ENCODE data around the gene LBHD1.
"Not testable (repeated sequence)": the region's sequence is repeated elsewhere in the genome, so short reads cannot be mapped to it uniquely, and the experiment has no call there.

The LBHD1 gene

DNA sequence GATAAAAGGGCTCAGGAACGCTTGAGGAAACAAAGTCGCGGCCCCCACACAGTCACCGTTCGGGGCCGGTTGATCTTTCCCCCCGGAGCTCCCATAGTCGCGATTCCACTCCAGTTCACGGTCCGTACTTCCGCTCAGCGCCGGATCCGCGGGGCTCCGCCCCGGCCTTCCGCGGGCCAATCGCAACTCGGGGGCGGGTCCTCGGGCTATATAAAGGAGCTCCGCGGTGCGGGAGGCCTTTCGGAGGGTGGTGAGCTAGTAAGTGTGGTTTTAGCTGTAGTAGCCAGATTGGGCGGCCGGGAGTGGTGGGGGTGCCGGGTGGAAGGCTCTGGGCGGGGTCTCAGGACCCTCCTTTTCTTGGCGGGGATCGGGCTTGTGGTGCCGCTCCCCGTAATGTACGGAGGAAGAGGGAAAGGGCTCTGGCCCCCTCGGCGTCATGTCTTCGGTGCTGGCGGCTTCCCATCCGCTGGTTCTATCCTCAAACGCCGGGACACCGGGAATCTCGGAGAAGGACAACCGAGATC is 6.9 kb downstream of the LBHD1 start, which contains the start of the genes C11orf98 and CSKMT:
Gene C11orf98, minus strand, starts transcription at position 136 of the 524 bp plus-strand sequence. Its CDS starts 41 bp downstream, at position 95.
Gene CSKMT, plus strand, starts transcription at position 238 of the 524 bp plus-strand sequence. CDS start 568 bp downstream, outside the sequence.
- peak; percentile 75 for DNase-seq (ENCODE audit: low read depth, low spot score)

DNA sequence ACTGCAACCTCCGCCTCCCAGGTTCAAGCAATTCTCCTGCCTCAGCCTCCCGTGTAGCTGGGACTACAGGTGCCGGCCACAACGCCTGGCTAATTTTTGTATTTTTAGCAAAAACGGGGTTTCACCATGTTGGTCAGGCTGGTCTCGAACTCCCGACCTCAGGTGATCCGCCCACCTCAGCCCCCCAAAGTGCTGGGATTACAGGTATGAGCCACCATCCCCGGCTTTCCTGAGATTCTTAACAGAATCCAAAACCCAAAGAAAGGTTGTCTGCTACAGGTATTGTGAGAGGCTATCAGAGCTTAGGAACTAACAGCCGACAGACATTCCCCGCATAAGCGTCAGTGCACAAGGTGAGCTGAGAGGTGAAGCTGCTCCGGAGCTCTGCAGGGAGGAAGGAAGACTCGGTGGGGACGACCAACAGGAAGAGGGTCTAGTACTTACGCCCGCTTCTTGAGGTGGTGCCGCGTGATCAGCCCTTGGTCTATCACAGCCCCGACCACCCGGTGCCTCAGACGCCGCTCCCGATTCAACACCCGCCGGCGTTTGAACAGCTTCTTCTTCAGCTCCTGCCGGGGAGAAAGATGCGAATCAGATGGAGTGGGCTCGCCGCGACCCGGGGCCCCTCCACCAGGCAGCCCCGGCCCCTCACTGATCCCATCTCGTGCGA is 7.5 kb downstream of the LBHD1 start:
- DNase-seq (ENCODE audit: low read depth, low spot score): no peak

DNA sequence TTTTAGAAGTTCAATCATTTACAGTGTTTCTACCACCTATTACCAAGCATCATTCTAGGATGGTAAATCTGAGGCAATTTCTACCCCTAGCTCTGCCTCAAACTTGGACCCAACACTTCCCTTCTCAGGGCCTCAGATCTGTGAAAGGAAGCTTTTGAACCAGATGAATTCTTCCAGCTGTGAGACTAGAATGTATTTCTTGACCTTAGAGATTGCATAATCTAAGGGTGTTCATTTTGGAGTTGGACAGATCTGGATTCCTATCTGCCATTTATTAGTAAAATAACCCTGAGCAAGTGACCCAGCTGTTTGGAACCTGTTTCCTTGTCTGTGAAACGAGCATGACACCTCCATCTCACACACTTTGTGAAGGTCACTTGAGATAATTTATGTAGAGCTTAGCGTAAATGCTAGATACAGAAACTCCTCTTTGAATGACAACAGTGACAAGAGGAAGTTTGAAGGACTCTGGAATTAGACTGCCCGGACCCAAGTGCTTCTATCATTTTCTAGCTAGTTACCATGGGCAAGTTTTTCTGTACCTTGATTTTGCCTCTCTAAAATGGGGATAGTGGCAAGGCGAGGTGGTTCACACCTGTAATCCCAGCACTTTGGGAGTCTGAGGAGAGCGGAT is 15.2 kb downstream of the LBHD1 start:
- DNase-seq (ENCODE audit: low read depth, low spot score): no peak

DNA sequence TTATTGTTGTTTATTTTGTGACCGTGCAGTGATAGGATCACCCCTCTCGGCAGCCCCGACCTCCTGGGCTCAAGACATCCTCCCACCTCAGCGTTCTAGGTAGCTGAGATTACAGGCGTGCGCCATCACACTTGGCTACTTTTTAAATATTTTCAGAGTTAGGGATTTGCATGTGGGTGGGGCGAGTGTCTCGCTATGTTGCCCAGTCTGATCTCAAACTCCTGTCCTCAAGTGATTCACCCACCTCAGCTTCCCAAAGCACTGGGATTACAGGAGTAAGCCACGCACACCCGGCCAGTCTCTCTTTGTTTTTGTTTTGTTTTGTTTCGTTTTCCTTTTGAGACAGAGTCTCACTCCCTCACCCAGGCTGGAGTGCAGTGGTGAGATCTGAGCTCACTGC is 17.8 kb downstream of the LBHD1 start:
- no peak for DNase-seq (ENCODE audit: low read depth, low spot score)

DNA sequence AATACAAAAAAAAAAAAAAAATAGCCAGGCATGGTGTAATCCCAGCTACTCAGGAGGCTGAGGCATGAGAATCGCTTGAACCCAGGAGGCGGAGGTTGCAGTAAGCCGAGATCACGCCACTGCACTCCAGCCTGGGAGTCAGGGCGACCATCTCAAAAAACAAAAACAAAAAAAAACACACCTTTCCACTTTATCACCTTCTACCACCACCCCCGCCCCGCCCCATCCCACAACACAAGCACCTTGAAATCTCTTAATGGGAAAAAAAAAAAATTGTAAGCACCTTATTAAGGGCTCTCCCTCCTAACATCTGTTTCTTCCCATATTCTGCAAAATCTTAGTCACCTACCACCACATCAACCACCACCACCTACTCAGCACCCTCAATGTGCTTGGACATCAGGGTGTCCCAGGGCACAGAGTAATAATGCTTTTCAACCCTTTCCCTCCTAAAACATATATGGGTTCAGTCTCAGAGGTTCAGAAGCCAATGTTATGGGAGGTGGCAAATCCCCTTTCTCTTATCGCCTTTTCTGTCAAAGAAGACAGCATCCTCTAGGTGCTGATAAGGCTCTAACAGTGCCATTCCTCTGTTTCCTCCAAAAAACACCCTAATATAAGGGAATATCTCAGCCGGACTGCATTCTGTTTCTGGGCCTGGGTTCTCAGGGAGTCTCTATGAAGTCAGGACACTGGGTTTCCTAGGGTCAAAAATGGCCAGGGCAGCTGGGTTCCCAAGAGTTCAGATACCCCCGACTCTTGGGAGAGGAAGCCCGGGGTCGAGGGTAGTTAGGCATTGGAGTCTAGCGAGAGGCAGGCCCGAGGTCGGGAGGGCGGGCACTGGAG is 19.7 kb downstream of the LBHD1 start:
- no peak for DNase-seq (ENCODE audit: low read depth, low spot score)

DNA sequence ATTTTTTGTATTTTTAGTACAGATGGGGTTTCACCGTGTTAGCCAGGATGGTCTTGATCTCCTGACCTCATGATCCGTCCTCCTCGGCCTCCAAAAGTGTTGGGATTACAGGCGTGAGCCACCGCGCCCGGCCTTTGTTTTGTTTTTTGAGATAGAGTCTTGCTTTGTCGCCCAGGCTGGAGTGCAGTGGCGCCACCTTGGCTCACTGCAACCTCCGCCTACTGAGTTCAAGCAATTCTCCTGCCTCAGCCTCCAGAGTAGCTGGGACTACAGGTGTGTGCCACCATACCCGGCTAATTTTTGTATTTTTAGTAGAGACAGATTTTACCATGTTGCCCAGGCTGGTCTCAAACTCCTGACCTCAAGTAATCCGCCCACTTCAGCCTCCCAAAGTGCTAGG is 21.8 kb downstream of the LBHD1 start:
- DNase-seq (ENCODE audit: low read depth, low spot score): not testable (repeated sequence)

DNA sequence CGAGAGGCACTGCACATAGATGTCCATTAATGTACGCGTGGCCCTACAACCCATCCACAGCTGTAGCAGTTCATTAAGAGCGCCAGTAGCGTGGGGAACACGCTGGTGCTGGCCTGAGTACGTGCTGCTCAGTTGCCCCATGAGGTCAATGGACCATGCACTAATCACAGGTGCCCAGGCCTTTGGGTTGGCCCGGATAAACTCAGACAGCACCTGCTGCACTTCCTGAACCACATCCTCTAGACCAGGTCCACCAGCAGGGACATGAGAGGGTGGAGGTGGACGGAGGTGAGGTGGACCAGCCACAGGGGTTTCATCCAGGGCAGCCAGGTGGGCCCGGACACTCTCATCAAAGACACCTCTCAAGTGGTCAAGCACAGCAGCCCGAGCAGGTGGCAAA is 22.6 kb downstream of the LBHD1 start:
- DNase-seq (ENCODE audit: low read depth, low spot score): no peak

DNA sequence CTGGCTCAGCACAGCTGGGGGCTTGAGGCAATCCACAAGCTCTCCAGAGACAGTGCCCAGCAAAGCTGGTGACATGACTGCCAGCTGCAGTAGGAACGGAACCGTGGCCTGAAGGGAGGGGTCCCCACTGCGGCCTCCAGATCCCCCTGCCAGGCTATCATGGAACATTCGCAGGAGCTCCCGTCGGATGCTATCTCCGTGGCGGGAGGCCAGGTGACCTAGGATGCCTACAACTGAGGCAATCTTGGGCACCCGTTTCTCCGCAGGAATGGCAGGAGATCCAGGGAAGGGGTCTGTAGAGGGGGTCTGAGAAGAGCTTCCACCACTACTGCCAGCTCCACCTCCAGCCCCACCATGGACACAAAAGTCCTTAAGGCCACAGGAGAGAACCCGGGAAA is 23.1 kb downstream of the LBHD1 start:
- DNase-seq (ENCODE audit: low read depth, low spot score): no peak

DNA sequence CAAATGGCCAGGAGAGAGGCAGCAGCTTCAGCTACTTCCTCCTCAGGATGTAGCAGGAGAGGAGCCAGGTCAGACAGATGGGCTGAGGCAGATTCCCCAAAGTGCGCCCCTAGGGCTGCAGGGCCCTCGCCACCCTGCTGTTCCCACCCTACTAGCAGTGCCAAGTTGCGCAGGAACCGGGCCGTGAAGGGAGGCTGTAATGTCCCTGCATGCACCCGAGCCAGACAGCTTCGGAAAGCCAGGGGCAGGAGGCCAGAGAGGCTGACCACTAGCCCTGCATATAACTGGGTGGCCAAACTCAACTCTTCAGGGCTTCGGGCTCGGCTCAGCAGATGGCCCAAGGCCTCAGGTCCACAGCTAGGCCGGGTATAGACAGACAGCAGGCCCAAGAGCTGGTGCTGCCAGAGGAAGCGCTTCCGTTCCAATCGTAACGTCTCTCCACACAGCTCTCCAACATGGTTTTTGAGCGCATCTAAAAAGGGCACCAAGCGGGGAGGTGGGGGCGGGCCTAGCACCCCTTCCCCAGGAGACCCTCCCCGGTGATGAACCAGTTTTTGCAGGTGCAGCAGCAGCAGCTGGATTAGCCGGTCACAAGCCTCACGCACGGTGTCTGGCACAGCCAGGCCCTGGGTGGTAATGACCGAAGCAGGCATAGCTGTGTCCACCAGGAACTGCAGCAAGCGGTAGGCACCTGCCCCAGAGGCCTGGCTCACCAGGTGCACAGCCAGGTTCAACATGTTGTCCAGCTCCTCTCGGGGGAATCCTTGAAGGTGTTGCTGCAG is 23.7 kb downstream of the LBHD1 start:
- DNase-seq (ENCODE audit: low read depth, low spot score): no peak

DNA sequence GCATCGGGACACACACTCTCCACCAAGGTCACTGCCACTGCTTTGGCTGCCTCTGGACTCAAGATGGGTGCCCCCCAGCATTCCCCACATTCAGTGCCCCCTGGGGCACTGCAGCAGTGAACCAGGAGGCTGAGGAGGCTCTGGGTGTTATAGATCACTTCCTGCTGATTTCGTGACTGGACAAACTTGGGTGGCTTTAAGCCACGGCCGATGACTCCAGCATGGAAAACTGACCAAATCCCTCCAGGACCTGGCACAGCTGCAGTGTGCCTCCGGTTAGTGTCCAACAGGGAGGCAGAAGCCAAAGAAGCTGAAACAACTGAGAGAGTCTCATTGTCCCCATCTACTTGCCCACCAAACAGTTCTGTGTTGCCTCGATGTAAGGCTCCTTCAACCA is 24.5 kb downstream of the LBHD1 start:
- DNase-seq (ENCODE audit: low read depth, low spot score): no peak

DNA sequence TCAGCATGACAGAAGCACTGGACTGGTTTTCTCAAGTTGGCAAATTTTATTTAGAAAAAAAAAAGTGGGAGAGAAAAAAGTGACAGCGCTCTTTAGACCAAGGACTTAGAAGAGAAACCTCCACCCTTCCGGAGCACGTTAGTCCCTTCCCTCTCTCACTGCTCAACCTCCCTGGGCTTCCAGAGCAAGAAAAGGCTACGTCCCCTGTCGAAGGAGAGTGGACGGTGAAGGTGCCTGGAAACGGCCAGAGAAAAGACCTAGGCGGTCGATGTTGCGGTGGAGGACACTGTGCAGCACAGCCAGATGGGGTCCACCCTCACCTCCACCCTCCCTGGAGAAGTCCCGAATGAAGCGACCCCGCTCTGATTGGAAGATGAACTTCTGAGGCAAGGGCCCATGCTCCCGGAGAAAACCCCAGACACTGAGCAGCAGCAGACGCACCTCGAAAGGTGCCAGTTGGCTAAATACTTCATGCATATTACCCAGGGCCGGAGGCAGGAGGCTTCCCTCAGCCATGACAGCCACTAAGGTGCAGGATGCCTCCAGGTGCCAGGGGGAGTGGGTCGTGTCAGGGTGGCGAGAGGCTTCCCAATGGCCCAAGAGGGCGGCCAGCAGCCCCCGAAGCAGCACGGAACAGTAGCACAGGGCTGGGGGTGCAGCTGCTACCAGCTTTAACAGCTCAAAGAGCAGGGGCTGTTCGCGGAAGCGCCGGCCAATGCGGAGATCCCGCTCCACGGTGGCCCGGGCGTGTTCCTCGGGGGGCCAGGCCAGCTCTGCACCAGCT is 25.1 kb downstream of the LBHD1 start:
- no peak for DNase-seq (ENCODE audit: low read depth, low spot score)

DNA sequence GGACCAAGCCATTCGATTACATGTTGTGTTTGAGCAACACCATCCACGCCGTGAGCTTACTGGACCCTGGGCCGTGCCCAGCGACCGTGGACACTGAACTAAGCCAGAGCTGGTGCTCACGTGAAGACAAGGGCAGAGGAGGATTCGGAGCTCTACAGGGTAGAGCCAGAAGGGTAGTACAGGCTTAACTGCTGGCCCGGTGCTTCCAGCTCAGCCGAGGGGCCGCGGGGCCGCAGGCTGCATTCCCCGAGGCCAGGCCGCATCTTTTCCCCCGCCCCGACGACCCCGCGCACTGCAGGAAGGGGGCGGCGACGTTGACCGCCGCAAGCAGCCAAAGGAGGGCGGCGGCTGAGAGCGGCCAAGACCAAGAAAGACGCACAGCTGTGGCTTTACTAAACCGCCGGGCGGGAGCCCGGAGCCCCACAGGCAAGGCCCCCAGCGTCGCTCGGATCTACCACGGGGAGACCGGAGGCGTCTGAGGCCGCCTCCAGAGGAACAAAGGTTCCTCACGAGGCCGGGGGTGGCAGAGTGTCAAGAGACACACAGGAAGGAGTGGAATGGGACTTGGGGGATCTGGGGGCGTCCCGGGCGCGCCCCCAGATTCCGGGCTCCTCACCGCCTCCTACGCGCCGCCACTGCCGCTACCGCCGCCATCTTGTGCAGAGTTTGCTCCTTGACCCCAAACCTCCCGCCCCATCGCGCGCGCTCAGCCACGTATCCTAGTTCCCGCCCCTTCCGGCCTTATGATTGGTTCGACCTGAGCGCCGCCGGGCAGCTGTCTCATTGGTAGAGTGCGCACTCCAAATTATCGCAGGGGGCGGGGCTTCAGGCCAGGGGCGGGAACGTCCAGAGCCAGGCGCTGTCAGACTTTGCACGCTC is 25.9 kb downstream of the LBHD1 start, which contains the start of gene GANAB:
Gene GANAB, minus strand, starts transcription at position 668 of the 879 bp plus-strand sequence. Its CDS starts 14 bp downstream, at position 654.
- DNase-seq (ENCODE audit: low read depth, low spot score): peak; percentile 92

DNA sequence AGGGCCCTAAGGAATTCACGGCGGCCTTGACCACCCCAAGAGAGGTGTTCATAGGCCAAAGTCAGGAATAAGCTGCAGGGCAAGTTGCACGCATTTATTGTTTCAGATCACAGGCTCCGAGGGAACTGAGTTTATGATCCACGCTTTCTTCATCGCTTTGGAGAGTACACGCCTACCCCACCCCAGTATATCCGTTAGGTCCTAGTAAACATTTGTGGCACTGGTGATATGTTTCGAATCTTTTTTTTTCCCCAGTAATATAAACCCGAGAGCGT is 26.5 kb downstream of the LBHD1 start:
- DNase-seq (ENCODE audit: low read depth, low spot score): no peak

DNA sequence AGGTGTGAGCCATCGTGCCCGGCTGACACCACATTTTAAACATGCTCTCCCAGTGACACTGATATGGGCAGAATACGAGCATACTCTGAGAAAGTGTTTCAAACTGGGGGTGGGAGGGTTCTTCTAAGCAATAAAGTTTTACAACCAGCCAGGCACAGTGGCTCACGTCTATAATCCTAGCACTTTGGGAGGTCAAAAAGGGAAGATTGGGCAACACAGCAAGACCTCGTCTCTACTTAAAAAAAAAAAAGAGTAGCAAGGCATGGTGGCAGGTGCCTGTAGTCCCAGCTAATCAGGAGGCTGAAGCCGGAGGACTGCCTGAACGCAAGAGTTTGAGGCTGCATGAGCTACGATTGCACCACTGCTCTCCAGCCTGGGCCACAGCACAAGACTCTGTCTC is 27.8 kb downstream of the LBHD1 start:
- no peak for DNase-seq (ENCODE audit: low read depth, low spot score)

DNA sequence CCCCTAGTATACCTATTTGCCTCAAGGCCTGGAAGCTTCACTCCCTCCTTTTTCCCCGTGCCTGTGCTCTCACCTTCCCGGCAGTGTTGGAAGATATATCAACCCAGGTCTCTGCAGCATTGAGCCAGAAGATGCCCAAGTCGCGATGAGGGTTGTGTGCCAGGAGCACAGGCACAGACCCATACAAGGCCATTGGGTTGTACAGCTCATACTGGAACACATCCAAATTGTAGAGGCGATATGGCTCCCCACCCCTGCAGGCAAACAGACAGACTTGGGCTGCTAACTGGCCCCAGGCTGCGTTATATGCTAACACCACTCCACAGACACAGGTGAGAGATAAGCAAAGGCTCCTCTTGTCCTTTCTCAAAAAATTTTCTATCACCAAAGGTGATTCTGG is 39.6 kb downstream of the LBHD1 start:
- no peak for DNase-seq (ENCODE audit: low read depth, low spot score)

DNA sequence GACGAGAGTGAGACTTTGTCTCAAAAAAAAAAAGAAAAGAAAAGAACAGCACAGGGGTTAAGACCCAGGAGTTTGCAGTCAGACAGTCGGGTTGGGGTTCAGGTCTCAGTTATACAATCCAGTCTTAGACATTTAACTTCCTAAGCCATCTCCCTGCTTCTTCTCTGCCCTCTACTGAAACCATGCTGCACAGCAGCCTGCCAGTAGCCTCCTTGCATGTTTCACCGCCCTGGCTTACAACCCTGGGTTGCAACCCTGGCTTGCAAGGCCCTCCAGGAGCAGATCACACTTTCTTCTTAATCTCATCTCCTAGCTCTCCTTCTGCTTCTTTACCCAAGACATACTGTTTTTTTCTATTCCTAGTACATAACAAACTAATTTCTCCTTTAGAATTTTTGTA is 44.4 kb downstream of the LBHD1 start:
- no peak for DNase-seq (ENCODE audit: low read depth, low spot score)

DNA sequence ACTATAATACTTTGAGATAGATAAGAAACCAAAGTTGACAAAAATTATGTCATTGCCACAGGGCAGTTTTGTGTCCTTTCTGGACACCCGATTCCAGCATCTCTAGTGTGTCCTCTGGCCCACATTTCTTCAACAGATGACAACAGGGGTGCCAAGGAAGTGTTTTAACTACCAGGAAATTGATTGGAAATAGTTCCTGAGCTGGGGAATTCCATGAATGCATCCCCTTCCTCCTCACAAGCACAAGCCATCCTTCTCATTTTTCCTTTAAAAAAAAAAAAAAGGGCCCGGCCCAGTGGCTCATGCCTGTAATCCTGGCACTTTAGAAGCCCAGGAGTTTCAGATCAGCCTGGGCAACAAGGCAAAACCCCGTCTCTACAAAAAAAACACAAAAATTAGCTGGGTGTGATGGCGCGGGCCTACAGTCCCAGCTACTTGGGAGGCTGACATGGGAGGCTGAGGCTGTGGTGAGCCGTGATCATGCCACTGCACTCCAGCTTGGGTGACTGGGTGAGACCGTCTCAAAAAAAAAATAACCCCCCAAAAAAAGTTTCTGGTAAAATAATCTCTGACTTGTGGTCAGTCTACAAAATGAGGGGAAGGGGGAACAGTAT is 49.5 kb downstream of the LBHD1 start:
- DNase-seq (ENCODE audit: low read depth, low spot score): no peak

DNA sequence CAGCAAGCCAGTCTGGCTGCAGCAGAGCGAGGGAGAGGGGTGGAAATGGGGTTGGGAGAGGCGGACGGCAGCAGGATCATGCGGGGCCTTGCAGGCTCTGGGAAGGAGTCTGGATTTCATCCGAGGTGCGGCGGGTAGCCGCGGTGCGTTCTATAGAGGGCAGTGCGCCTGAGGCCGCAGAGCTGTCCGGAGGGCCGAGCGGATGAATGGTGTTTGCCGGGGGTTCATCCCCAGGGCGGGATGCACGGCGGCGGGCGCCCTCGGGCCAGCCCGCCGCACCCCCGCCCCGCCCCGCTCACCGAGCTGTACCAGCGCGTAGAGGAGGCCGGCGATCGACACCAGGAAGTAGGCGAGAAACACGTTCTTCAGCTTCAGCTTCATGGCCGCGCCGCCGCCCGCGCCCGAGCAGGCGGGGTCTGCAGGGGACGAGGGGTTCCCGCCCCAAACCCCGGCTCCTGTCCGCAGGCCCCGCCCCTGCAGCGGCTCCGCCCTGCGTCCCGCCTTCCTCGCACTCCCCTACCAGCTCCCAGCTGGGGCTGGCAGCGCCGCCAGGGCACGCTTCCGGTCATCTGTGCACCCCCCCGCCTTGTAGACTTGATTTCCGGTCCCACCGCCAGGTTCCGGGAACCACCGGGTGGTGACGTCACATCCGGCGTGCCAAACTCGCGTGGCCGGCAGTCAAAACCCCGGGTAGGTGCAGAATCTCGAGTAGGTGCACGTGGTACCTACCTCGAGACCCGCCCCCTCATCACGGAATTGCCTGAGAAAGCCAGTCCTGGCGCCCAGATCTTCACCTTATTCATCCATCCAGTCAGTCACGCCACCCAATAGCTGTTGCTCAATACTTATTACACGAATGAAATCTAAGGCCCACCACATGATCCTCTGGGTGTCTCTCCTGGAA is 50.2 kb downstream of the LBHD1 start, which contains the start of gene B3GAT3:
Gene B3GAT3, minus strand, starts transcription at position 420 of the 904 bp plus-strand sequence. Its CDS starts 39 bp downstream, at position 381.
- peak; percentile 94 for DNase-seq (ENCODE audit: low read depth, low spot score)

All from brain pericyte (primary cell).